HG03342 (cell line): Measurements from ENCODE around the gene DLG2.

Source experiments
- ATAC-seq: cut with Tn5 transposase; IDR thresholded peaks from one replicate; pipeline ENCODE4 v1.9.1; 2021; ENCODE audit warnings: mild to moderate bottlenecking, moderate library complexity; ENCODE audit not compliant: unreplicated experiment

DLG2 gene

GRCh38 chr11:83979593-83979992 lies 1647.6 kb downstream of the DLG2 start:
- ATAC-seq: no peak

DNA sequence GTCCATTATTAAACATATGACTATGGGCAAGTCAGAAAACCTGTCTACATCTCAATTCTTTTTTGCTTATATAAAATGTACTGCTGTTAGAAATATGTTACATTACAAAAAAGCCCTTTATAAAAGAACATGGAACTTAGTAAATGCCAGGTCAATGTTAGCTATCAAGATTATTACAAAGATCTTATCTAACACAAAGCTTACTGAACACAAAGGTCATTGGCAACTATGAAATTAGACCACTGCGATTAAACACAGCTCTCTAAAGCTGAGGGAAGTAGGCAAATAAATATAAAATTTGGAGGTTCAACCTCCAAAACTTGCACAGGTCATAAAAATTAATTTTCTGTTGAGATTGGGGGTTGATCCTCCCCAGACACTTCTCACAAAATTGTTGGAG lies 1648.2 kb downstream of the DLG2 start:
- no peak for ATAC-seq

- no peak for ATAC-seq
Observed at GRCh38 chr11:83976086-83976485, 1651.1 kb downstream of the DLG2 start.

GRCh38 chr11:83972536-83972935 lies 1654.6 kb downstream of the DLG2 start:
- no peak for ATAC-seq

GRCh38 chr11:83971063-83971462 lies 1656.1 kb downstream of the DLG2 start:
- no peak for ATAC-seq

GRCh38 chr11:83970061-83970671 lies 1657.0 kb downstream of the DLG2 start:
- peak; percentile 88 for ATAC-seq

GRCh38 chr11:83957038-83957900 lies 1669.9 kb downstream of the DLG2 start:
- no peak for ATAC-seq

DNA sequence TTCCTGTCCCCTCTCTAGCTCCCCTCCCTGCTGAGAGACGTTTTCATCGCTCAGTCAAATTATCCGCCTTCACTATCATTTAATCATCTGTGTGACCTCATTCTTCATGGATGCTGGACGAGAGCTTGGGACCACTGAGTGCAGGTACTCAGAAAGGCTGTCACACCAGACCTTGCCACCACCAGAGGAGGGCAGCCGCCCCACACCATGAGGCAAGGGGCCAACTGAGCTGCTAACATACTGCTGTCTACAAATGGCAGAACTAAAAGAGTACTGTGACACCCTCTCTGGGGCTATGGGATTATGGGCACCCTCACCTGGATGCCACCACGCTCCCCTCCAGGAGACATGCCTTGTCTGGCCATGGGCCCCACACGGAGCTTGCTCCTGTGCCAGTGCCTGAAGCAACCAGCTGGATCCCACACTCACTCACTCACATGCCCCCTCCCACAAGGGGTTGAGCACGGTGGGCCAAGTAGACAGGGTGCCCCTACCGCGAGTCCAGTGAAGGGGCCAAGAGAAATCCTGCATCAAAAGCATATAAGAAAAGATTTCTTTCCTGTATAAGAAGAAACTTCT lies 1670.9 kb downstream of the DLG2 start:
- ATAC-seq: no peak

DNA sequence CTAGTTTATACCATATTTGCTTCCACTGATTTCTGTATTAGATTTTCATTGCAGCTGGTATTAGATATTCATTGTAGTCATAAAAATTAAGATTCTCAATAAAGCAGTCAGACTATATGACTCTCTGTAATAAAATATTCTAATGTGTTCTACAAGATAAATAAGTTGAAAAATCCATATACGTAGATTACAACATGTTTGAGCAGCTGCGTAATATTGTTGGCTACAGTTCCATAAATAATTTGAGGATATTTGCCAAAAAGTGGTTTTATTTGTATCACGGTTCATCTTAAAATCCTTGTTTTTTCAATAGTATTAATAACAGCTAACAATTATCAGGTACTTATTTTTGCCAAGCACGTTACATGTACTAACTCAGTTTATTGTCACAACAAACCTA lies 1672.4 kb downstream of the DLG2 start:
- ATAC-seq: no peak

DNA sequence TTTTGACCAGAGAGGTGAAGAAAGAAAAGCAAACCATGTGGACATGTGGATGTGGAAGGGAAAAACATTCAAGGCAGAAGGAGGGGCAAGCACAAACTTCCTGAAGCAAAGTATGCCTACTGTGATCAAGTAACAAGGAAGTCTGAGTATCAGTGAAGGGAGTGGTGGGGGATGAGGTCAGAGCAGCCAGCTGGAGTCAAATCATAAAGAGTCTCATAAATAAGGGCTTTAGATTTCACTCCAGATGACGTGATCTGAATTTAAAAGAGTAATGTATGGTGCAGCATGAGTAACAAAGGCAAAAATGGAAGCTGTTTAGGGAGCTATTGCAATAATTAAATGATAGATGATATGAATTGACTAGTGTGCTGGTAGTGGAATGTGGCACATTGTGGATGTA lies 1675.6 kb downstream of the DLG2 start:
- no peak for ATAC-seq

GRCh38 chr11:83948200-83948599 lies 1678.9 kb downstream of the DLG2 start:
- no peak for ATAC-seq

DNA sequence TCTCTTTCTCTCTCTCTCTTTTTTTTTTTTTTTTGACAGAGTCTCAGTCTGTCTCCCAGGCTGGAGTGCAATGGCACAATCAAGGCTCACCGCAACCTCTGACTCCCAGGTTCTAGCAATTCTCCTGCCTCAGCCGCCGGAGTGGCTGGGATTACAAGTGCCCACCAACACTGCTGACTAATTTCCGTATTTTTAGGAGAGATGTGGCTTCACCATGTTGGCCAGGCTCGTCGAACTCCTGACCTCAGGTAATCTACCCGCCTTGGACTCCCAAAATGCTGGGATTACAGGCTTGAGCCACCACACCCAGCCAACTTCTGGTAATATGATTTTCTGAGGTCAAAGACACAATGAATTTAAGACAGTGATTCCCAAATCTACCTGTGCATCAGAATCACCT lies 1681.2 kb downstream of the DLG2 start:
- no peak for ATAC-seq

- ATAC-seq: no peak
Observed at GRCh38 chr11:83941050-83941449, 1686.1 kb downstream of the DLG2 start.

DNA sequence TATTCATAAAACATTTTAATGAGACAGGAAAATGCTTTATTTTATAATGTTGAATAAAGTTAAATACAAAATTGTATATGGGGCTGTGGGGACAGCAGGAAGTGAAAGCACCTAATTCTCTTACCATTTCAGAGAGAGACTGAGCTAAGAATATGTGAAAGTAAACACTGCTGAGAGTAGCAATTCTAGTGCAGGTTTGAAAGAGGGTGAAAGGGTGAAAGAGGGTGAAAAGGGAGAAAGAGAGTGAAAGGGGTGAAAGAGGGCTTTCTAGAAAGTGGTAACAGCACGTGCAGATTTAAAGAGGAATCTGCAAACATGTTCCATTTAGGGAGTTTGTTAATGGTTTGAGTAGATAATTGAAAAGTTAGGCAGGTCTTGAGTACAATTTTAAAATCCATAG lies 1689.0 kb downstream of the DLG2 start:
- ATAC-seq: peak; percentile 47

DNA sequence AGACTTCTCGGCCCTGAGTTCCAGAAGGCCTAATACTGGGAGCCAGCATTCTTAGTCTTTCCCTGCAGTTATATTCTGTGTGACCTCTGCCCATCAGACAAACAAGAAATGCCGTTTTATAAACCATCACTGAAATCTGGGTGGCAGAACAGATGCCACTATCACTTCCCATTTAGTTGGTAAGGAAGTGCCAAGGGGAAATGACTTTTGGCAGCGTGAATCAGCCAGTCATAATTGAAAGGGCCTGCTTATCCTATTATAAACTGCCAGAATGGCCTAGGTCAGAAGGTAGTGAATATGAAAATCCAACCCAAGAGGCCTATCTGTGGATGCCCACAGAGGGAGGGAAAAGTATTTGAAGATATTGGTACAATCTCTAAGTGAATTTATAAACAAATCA lies 1694.1 kb downstream of the DLG2 start:
- ATAC-seq: no peak

- no peak for ATAC-seq
Observed at GRCh38 chr11:83927422-83927821, 1699.7 kb downstream of the DLG2 start.

- no peak for ATAC-seq
Observed at GRCh38 chr11:83924795-83925542, 1702.2 kb downstream of the DLG2 start.

GRCh38 chr11:83923961-83924360 lies 1703.2 kb downstream of the DLG2 start:
- no peak for ATAC-seq

- no peak for ATAC-seq
Observed at GRCh38 chr11:83922953-83923352, 1704.2 kb downstream of the DLG2 start.

- ATAC-seq: no peak
Observed at GRCh38 chr11:83922318-83922717, 1704.8 kb downstream of the DLG2 start.

DNA sequence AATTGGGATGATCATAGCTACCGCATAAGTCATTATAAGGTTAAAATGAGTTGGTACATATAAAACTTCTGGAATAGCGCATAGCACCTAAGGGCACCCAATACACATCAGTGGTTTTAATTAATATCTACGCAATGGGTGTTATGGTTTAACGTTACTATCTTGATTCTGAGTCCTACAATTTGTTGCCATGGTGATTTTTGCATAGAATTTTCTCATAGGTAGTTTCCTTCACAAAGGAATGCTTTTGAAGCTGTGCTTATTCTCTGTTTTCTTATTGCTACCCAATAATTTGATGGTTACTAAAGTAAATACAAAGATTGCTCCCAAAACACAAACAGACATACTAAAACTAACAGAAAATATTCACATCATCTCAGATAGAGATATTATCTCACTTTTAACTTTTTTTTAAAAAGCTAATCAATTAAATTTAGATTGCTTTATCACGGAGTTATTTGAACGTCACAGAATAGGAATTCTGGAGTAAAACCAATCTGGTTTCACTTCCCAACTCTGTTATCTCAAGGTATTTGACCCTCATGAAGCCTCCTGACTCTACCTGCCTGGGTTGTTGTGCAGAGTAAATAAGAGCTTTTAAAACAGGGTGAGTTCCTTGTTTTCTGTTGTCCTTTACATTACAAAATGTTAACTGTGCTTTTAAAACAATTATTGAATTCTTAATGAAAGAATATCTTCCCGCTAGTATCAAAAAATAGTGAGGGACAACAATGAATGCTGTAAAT lies 1705.5 kb downstream of the DLG2 start:
- ATAC-seq: no peak
